ENCODE results near the gene DNM1. TPM values are rescaled to one million over a fixed set of nuclear protein-coding genes. Genes with fewer than 3 reads are reported as not detected.

DNM1 gene
- total and polyA plus RNA-seq, 2 of the 8 experiments (the other 6 are each of a cell fraction or from before 2014, with no cell fraction given): 34.3 to 62.7 TPM

GRCh38 chr9:128205296-128205944 is 2.2 kb downstream of the DNM1 start:
- Histone ChIP-seq H2BK20ac (ENCODE audit: low read length) (no peak overlapping the region), H3K9ac (replicated peaks in 1 of 4; ENCODE audit: extremely low read depth in 1 of 4, low read depth in 3 of 4, low read length in 3 of 4) (no peak overlapping the region), H4K20me1 (replicated peaks in 1 of 2; ENCODE audit: control insufficient read depth in 1 of 2, insufficient read depth in 2 of 2, low read length in 2 of 2) (peaks cover 0 to 7% of the 10 kb centered on the region in 2 experiments), H2BK12ac (ENCODE audit: low read depth, low read length) (no peak overlapping the region), H2BK15ac (ENCODE audit: low read length) (no peak overlapping the region), H3K4me3 (ENCODE audit: extremely low read depth in 1 of 4, insufficient read depth in 2 of 4, low read depth in 3 of 4, low read length in 4 of 4) (no peak overlapping the region), H3K4ac (replicated peaks; ENCODE audit: insufficient read length, low read depth, low read length) (no peak overlapping the region), H2AFZ (ENCODE audit: low read length) (no peak overlapping the region), H3K23ac (ENCODE audit: insufficient read length) (no peak overlapping the region), H3K27me3 (replicated peaks in 1 of 4; ENCODE audit: control insufficient read depth in 3 of 4, extremely low read depth in 1 of 4, insufficient read depth in 3 of 4, low read length in 3 of 4) (no peaks in the 10 kb centered on the region), H3K27ac (ENCODE audit: low read depth, low read length) (no peak overlapping the region), H4K5ac (ENCODE audit: insufficient read length, low read depth, low read length) (no peak overlapping the region), H3K56ac (replicated peaks; ENCODE audit: insufficient read length, low read depth, low read length) (no peak overlapping the region), H4K8ac (ENCODE audit: extremely low read depth, insufficient read depth, low read length) (no peak overlapping the region), H3K79me1 (ENCODE audit: low read depth, low read length) (no peaks in the 10 kb centered on the region; the same call in 1 of the 2 replicates), H2BK120ac (replicated peaks; ENCODE audit: low read depth, low read length) (no peak overlapping the region), H3K9me3 (ENCODE audit: insufficient read depth in 2 of 2, low read depth in 1 of 2, low read length in 1 of 2) (no peaks in the 10 kb centered on the region), H3K4me1 (replicated peaks in 1 of 4; ENCODE audit: control insufficient read depth in 3 of 4, insufficient read depth in 4 of 4, low read length in 3 of 4) (peaks cover 3 to 11% (median 9%) of the 10 kb centered on the region in 4 experiments; a peak in 6 of 7 replicates), H4K91ac (replicated peaks; ENCODE audit: insufficient read length, low read length) (no peak overlapping the region), H3K18ac (ENCODE audit: extremely low read depth, low read length) (no peak overlapping the region), H3K4me2 (ENCODE audit: insufficient read depth in 1 of 2, low read depth in 2 of 2, low read length in 2 of 2) (peak overlapping the region in 1 of 2 experiments; percentile 66; a peak in 2 of 4 replicates), H3K36me3 (ENCODE audit: control insufficient read depth in 2 of 4, insufficient read depth in 4 of 4, low read length in 3 of 4) (no peaks in the 10 kb centered on the region), H3K79me2 (ENCODE audit: control insufficient read depth in 1 of 2, insufficient read depth in 2 of 2, low read length in 2 of 2) (peaks cover 0 to 3% of the 10 kb centered on the region in 2 experiments; a peak in 1 of 4 replicates), H2BK5ac (ENCODE audit: low read depth, low read length) (no peak overlapping the region), H2AK5ac (ENCODE audit: low read depth, low read length) (peak overlapping the region; percentile 5; the same call in 1 of the 2 replicates), H3K23me2 (ENCODE audit: low read depth, low read length) (peaks cover 6% of the 10 kb centered on the region; the same call in 1 of the 2 replicates), H3K14ac (ENCODE audit: insufficient read length) (no peak overlapping the region)
- no peak for FAIRE-seq
- POLR2A ChIA-PET (ENCODE audit: partially characterized antibody): interaction anchor here (2.2 kb wide), 1 partner anchor 9 kb away, joined by 7 read pairs; no protein-coding TSS in a partner anchor
- CTCF ChIA-PET (ENCODE audit: partially characterized antibody): interaction anchor here (1.4 kb wide), 2 partner anchors 13 to 47 kb away, joined by 3 read pairs; no protein-coding TSS in a partner anchor
- WGBS, 2 experiments (ENCODE audit: extremely low coverage in 1 of 2, insufficient coverage in 1 of 2, insufficient read length in 1 of 2, insufficient replicate concordance in 2 of 2, low coverage in 1 of 2, low lambda C conversion rate in 2 of 2, missing lambda C conversion rate in 1 of 2): 89% methylated on average over 16 of the region's 16 CpGs; no CpG with 5 or more reads in 1 of the 2 experiments
- no peak for DNase-seq (ENCODE audit: low read depth in 1 of 2, low spot score in 2 of 2)
- TF ChIP-seq KDM1A (IDR thresholded peaks at IDR 0.05; ENCODE audit: borderline replicate concordance, low read length) (peak; percentile 48; the same call in 1 of the 2 replicates), RAD21 (IDR thresholded peaks at IDR 0.05 in 1 of 2, conservative IDR thresholded peaks at IDR 0.05 in 1 of 2; ENCODE audit: low read depth in 2 of 2, low read length in 2 of 2) (peak in 1 of 2 experiments; percentile 19; a peak in 1 of 4 replicates), POU5F1 (IDR thresholded peaks at IDR 0.05; ENCODE audit: low read depth, low read length) (no peak), CTCF (IDR thresholded peaks at IDR 0.05; ENCODE audit: control extremely low read depth in 1 of 3, insufficient read depth in 1 of 3, low read depth in 1 of 3, low read length in 3 of 3) (peak in 2 of 3 experiments; percentile 5 to 20; a peak in 2 of 4 replicates)
